Measurements from ENCODE around the gene HSPA6.
"Not testable (repeated sequence)": the region's sequence is repeated elsewhere in the genome, so short reads cannot be mapped to it uniquely, and the experiment has no call there.

Gene HSPA6

GRCh38 chr1:161560960-161561715 is 36.8 kb downstream of the HSPA6 start:
- DNase-seq (ENCODE audit: low spot score) = not testable (repeated sequence)

- DNase-seq (ENCODE audit: low spot score) = not testable (repeated sequence)
Measured at GRCh38 chr1:161562441-161562840, 38.1 kb downstream of the HSPA6 start.

GRCh38 chr1:161563522-161563921 is 39.2 kb downstream of the HSPA6 start:
- DNase-seq (ENCODE audit: low spot score) = not testable (repeated sequence)

- DNase-seq (ENCODE audit: low spot score) = not testable (repeated sequence)
Measured at GRCh38 chr1:161566602-161566960, 42.2 kb downstream of the HSPA6 start.

- not testable (repeated sequence) for DNase-seq (ENCODE audit: low spot score)
Measured at GRCh38 chr1:161571703-161572102, 47.4 kb downstream of the HSPA6 start.
